ENCODE data around the gene C1QL3.

Gene C1QL3

DNA sequence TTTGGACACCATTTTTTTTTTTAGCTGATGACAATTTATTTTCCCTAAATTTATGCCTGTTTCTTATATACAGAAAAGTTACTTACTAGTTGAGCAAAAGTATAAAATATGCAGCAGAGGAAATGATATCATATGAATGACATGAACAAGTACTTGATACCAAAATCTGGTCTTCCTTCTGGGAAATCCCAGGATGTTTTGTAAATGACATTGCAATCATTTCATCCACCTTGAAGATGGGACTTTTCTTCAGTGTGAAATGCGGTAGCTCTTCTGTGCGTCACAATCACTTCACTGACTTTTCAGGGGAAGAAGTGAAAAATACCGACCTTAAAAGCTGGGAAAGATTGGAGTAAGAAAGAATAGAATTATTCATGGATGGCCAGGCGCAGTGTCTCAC, 23.8 kb downstream of the C1QL3 start:
- TF ChIP-seq, protein P1, sequence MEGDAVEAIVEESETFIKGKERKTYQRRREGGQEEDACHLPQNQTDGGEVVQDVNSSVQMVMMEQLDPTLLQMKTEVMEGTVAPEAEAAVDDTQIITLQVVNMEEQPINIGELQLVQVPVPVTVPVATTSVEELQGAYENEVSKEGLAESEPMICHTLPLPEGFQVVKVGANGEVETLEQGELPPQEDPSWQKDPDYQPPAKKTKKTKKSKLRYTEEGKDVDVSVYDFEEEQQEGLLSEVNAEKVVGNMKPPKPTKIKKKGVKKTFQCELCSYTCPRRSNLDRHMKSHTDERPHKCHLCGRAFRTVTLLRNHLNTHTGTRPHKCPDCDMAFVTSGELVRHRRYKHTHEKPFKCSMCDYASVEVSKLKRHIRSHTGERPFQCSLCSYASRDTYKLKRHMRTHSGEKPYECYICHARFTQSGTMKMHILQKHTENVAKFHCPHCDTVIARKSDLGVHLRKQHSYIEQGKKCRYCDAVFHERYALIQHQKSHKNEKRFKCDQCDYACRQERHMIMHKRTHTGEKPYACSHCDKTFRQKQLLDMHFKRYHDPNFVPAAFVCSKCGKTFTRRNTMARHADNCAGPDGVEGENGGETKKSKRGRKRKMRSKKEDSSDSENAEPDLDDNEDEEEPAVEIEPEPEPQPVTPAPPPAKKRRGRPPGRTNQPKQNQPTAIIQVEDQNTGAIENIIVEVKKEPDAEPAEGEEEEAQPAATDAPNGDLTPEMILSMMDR (IDR thresholded peaks at IDR 0.05; ENCODE audit: poor library complexity, severe bottlenecking) = no peak
- H3K36me3 ChIP-seq (ENCODE audit: low read depth) = no peaks in the 10 kb centered on the region
- ATAC-seq (ENCODE audit: low read depth) = no peak

DNA sequence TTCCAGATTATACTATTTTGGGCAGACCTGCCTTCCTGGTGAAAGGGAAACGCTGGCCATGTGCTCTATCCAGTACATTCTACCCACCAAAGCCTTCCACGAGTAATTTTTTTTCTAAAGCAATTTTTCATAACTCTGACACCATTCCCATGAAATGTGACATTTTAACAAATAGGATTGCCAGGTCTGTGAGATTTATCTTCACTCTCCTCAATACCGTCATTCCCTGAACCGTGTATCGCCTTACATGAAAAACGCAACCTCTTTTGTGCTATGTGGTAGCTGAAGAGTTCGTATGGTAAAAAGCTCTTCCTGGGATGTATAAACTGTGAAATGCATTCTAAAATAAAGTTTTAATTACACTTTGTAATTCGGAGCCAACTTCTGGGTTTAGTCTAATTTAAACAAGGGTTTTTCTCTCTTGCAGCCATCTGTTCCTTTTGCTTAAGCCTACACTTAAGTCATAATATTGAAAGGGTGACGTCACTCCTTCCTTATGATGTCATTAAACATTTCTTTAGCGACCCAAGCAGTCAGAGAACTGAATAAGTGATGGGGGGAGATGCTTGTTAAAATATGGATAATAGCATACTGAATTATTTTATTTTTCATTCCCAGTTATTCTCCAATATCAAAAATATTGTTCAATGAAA, 27.7 kb downstream of the C1QL3 start:
- no peak overlapping the region for H3K27ac ChIP-seq (ENCODE audit: poor library complexity, severe bottlenecking)
- ATAC-seq (ENCODE audit: low read depth) (no peak), DNase-seq (ENCODE audit: low spot score) (no peak)
- H3K27me3 ChIP-seq (ENCODE audit: insufficient read depth, poor library complexity, severe bottlenecking) = no peaks in the 10 kb centered on the region
- no peaks in the 10 kb centered on the region for H3K4me1 ChIP-seq (ENCODE audit: insufficient read depth, poor library complexity, severe bottlenecking)
- H3K4me3 ChIP-seq (ENCODE audit: severe bottlenecking) = no peak overlapping the region
- TF ChIP-seq, protein P1 (IDR thresholded peaks at IDR 0.05; ENCODE audit: poor library complexity, severe bottlenecking) = no peak
- H3K9me3 ChIP-seq (ENCODE audit: severe bottlenecking) = no peaks in the 10 kb centered on the region
- no peaks in the 10 kb centered on the region for H3K36me3 ChIP-seq (ENCODE audit: low read depth)

More for the DNA sequence above, 23.8 kb downstream of the C1QL3 start:
- H3K27me3 ChIP-seq (ENCODE audit: insufficient read depth, poor library complexity, severe bottlenecking) = no peaks in the 10 kb centered on the region
- no peak overlapping the region for H3K27ac ChIP-seq (ENCODE audit: poor library complexity, severe bottlenecking)
- no peaks in the 10 kb centered on the region for H3K4me1 ChIP-seq (ENCODE audit: insufficient read depth, poor library complexity, severe bottlenecking)
- H3K9me3 ChIP-seq (ENCODE audit: severe bottlenecking) = no peaks in the 10 kb centered on the region
- DNase-seq (ENCODE audit: low spot score) = no peak
- H3K4me3 ChIP-seq (ENCODE audit: severe bottlenecking) = no peak overlapping the region

DNA sequence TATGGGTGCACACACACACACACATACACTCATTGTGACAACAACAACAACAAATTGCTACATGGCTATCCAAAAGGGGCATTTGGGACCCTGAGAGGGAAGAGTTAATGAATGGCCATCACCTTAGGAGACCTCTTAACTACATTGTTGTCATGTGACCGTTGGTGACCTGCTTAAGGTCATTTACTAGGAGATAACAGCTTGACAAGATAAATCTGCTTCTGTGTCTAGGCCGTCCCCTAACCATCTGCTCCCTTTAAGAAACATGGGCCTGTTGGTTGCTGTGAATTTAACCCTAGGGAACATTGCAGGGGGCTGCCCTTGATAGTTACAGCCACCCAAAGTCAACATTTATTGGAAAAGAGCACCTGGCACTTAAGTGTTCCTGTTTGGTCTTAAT, 29.7 kb downstream of the C1QL3 start:
- Histone ChIP-seq H3K4me3 (ENCODE audit: severe bottlenecking) (no peak overlapping the region), H3K36me3 (ENCODE audit: low read depth) (no peaks in the 10 kb centered on the region), H3K4me1 (ENCODE audit: insufficient read depth, poor library complexity, severe bottlenecking) (no peaks in the 10 kb centered on the region), H3K27ac (ENCODE audit: poor library complexity, severe bottlenecking) (no peak overlapping the region), H3K9me3 (ENCODE audit: severe bottlenecking) (no peaks in the 10 kb centered on the region), H3K27me3 (ENCODE audit: insufficient read depth, poor library complexity, severe bottlenecking) (no peaks in the 10 kb centered on the region)
- no peak for DNase-seq (ENCODE audit: low spot score)
- TF ChIP-seq, protein P1 (IDR thresholded peaks at IDR 0.05; ENCODE audit: poor library complexity, severe bottlenecking) = no peak
- ATAC-seq (ENCODE audit: low read depth) = no peak

DNA sequence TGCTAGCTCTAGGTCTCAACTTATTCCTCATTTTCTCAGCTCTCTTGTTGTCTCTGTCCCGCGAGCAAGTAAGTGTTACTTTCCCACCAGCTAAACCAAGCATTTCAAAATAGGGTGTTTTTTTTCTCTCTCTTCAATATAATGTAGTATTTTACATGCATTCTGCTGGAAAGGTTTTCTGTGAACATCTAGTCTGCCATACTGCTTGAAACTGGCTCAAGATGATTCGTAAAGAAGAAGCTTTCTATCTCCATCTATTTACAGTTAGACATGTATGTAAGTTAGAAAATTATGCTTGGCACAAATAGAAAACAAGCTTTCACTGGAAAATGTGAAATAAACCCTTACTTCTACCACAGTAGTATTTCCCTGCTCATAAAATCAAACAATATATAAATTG, 31.2 kb downstream of the C1QL3 start:
- H3K4me3 ChIP-seq (ENCODE audit: severe bottlenecking) = no peak overlapping the region
- ATAC-seq (ENCODE audit: low read depth) (no peak), DNase-seq (ENCODE audit: low spot score) (no peak)
- no peaks in the 10 kb centered on the region for H3K9me3 ChIP-seq (ENCODE audit: severe bottlenecking)
- no peaks in the 10 kb centered on the region for H3K36me3 ChIP-seq (ENCODE audit: low read depth)
- TF ChIP-seq, protein P1 (IDR thresholded peaks at IDR 0.05; ENCODE audit: poor library complexity, severe bottlenecking) = no peak
- H3K27ac ChIP-seq (ENCODE audit: poor library complexity, severe bottlenecking) = no peak overlapping the region
- no peaks in the 10 kb centered on the region for H3K27me3 ChIP-seq (ENCODE audit: insufficient read depth, poor library complexity, severe bottlenecking)
- H3K4me1 ChIP-seq (ENCODE audit: insufficient read depth, poor library complexity, severe bottlenecking) = no peaks in the 10 kb centered on the region

DNA sequence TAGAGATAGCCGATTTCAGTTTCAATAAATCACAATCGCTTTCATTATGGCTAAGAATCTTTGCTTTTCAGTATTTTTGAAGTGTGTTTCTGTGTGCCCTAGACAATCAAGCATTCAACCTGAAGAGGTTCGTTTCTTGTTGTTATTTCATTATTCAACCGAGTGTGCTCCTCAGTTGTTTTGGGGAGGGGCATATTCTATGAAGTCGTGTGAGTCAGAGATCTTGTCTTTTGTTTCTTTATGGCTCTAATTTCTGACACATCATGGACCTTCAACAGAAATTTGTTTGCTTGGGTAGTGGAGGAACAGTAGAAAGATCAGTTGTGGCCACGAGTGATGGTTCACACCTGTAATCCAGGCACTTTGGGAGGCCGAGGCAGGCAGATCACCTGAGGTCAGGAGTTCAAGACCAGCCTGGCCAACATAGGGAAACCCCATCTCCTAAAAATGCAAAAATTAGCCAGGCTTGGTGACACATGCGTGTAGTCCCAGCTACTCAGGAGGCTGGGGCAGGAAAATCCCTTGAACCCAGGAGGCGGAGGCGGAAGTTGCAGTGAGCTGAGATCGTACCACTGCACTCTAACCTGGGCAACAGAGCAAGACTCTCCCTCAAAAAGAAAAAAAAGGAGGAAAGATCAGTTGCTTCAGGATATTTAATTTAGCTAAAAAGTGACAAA, 38.3 kb downstream of the C1QL3 start:
- Histone ChIP-seq H3K4me3 (ENCODE audit: severe bottlenecking) (no peak overlapping the region), H3K27me3 (ENCODE audit: insufficient read depth, poor library complexity, severe bottlenecking) (no peaks in the 10 kb centered on the region), H3K36me3 (ENCODE audit: low read depth) (no peaks in the 10 kb centered on the region), H3K4me1 (ENCODE audit: insufficient read depth, poor library complexity, severe bottlenecking) (no peaks in the 10 kb centered on the region), H3K27ac (ENCODE audit: poor library complexity, severe bottlenecking) (no peak overlapping the region), H3K9me3 (ENCODE audit: severe bottlenecking) (no peaks in the 10 kb centered on the region)
- TF ChIP-seq, protein P1 (IDR thresholded peaks at IDR 0.05; ENCODE audit: poor library complexity, severe bottlenecking) = no peak
- no peak for ATAC-seq (ENCODE audit: low read depth)
- no peak for DNase-seq (ENCODE audit: low spot score)

Data from RWPE2 (cell line).